Upper lobe of left lung (tissue), 6 donors: ENCODE data around the gene LRRC1. TPM values are rescaled to one million over a fixed set of nuclear protein-coding genes. Genes with fewer than 3 reads are reported as not detected.

Experiments
- ATAC-seq, 2 donors: fragments of 200-7000 bp; cut with Tn5 transposase; one replicate each; pipeline ENCODE4 v1.9.1; 2022; ENCODE audit warnings: mild to moderate bottlenecking in 2 of 2, moderate library complexity in 2 of 2; ENCODE audit not compliant: low FRiP score in 2 of 2
- DNase-seq, 2 donors: peaks; one replicate each; pipeline ENCODE4 v3.0.0-alpha.2; 2019 to 2020
- H3K27ac ChIP-seq, 4 donors: fragments of 200-600 bp; sonication (generic); one replicate each; pipeline ENCODE4 v1.5.1; 2016 to 2019
- H3K27me3 ChIP-seq, 4 donors: fragments of 200-600 bp; sonication (generic); one replicate each; pipeline ENCODE4 v1.5.1; 2017 to 2019
- H3K36me3 ChIP-seq, 4 donors: fragments of 200-600 bp; sonication (generic); one replicate each; pipeline ENCODE4 v1.5.1; 2016 to 2019
- H3K4me1 ChIP-seq, 4 donors: fragments of 200-600 bp; sonication (generic); one replicate each; pipeline ENCODE4 v1.5.1; 2018 to 2019
- H3K4me3 ChIP-seq, 4 donors: fragments of 200-600 bp; sonication (generic); one replicate each; pipeline ENCODE4 v1.5.1; 2017 to 2019; ENCODE audit warnings: mild to moderate bottlenecking in 2 of 4, moderate library complexity in 1 of 4
- H3K9me3 ChIP-seq, 4 donors: fragments of 200-600 bp; sonication (generic); one replicate each; pipeline ENCODE4 v1.5.1; 2018 to 2019
- EP300 ChIP-seq, 4 donors: sonication (generic); formaldehyde crosslinking; IDR thresholded peaks; one replicate each; pipeline ENCODE4 v1.5.1; 2017; ENCODE audit warnings: antibody characterized with exemption in 4 of 4, control low read depth in 2 of 4
- POLR2A ChIP-seq, 4 donors: fragments of 450-650 bp; IDR thresholded peaks; one replicate each; pipeline ENCODE4 v1.5.1; 2016 to 2017; ENCODE audit warnings: antibody characterized with exemption in 4 of 4, mild to moderate bottlenecking in 2 of 4
- POLR2AphosphoS5 ChIP-seq, 2 donors: sonication (generic); formaldehyde crosslinking; IDR thresholded peaks; one replicate each; pipeline ENCODE4 v1.5.1; 2017; ENCODE audit warnings: antibody characterized with exemption in 2 of 2
- WGBS, 2 donors: methylation state at CpG; one replicate each; pipeline ENCODE4 v1.1.5; 2017 to 2018; 5-methylcytosine and 5-hydroxymethylcytosine counted together
- total RNA-seq, 6 donors: library from RNA; depleted of rRNA in 4 of 6; stranded (reverse); fragments of >200 nt in 4 of 6; gene quantifications; one replicate each; pipeline versions ENCODE4 v1.1.0 to v1.2.1, GENCODE V29; 2016 to 2021
- TF ChIP-seq, protein P1 (sequence below), 6 experiments: fragments of 450-650 bp in 4 of 6; fragments of 200-600 bp in 2 of 6; sonication (generic) in 2 of 6; IDR thresholded peaks; one replicate each; pipeline ENCODE4 v1.5.1; 2016 to 2019; ENCODE audit warnings: antibody characterized with exemption in 6 of 6
- donor health status: DM: no; HTN: no; CAD: no; lungs with moderate emphysema.
- donor health status: DM: no; HTN: yes; CAD: no; lungs with severe emphysema.

The LRRC1 gene
- total RNA-seq, 6 donors from 2014 or later: 10.9 to 31.5 (median 19.4) TPM

DNA sequence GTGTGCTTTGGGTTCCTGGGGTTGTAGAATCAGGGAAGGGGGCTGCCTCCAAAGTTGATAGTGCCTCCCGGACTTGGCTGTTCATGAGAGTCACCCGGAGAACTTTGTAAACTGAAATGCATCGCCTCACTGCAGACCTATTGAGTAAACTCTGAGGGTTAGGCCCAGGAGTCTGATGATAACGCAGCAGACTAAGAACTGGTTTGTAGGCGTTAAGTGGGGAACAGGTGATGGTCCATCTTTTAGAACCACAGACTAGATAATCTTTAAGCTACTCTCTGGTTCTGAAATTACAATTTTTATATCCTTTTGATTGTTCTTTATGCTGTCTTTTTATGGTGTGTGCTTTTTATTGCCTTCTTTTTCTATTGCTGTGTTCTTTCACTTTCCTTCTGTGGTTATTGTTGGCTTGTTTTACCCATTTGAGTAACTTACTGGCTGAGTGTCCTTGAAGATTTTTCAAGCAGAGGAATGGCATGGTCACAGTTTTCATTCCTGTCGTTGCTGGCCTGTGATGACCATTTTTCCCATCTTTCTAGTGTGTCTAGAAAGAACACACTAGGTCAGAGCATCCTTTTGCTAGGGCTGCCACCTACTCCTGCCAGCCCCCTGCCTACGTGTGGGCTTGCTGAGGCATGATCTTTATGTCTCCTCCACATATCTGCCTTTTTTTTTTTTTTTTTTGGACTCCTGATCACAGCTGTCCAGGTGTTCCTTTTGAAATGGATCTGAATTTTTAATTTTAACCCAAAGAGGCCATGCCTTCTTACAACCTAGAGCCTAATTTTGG, 30.9 kb downstream of the LRRC1 start:
- no peaks in the 10 kb centered on the region for H3K4me1 ChIP-seq
- no peak overlapping the region for H3K27ac ChIP-seq
- ATAC-seq (no peak), DNase-seq (no peak)
- TF ChIP-seq, protein P1, sequence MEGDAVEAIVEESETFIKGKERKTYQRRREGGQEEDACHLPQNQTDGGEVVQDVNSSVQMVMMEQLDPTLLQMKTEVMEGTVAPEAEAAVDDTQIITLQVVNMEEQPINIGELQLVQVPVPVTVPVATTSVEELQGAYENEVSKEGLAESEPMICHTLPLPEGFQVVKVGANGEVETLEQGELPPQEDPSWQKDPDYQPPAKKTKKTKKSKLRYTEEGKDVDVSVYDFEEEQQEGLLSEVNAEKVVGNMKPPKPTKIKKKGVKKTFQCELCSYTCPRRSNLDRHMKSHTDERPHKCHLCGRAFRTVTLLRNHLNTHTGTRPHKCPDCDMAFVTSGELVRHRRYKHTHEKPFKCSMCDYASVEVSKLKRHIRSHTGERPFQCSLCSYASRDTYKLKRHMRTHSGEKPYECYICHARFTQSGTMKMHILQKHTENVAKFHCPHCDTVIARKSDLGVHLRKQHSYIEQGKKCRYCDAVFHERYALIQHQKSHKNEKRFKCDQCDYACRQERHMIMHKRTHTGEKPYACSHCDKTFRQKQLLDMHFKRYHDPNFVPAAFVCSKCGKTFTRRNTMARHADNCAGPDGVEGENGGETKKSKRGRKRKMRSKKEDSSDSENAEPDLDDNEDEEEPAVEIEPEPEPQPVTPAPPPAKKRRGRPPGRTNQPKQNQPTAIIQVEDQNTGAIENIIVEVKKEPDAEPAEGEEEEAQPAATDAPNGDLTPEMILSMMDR (IDR thresholded peaks at IDR 0.05): no peak
- TF ChIP-seq EP300 (IDR thresholded peaks at IDR 0.05) (no peak), POLR2AphosphoS5 (IDR thresholded peaks at IDR 0.05) (no peak), POLR2A (IDR thresholded peaks at IDR 0.05) (no peak)
- no peaks in the 10 kb centered on the region for H3K27me3 ChIP-seq
- 87 to 88% methylated on average over 7 of the region's 7 CpGs for WGBS, 2 donors
- H3K4me3 ChIP-seq: no peak overlapping the region
- no peaks in the 10 kb centered on the region for H3K9me3 ChIP-seq
- no peaks in the 10 kb centered on the region for H3K36me3 ChIP-seq

DNA sequence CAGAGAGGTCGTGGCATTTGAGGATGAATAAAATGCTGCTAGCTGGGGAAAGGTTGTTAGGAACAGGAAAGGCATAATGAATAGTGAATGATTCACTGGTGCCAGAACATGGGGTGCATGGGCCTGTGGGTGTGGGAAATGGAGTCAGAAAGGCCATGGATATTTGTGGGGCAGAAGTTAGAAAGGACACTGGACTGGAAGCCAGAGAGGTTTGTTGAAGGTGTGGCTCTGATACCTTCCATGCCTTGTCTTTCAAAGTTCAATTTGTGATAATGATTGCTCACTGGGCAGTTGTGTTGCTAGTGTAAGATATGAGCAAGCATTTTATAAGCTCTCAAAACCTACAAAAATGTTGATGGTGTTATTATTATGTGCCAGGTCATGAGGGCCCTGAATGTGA, 32.7 kb downstream of the LRRC1 start:
- 93 to 100% methylated on average over 1 of the region's 1 CpG for WGBS, 2 donors
- Histone ChIP-seq H3K36me3 (no peaks in the 10 kb centered on the region), H3K9me3 (no peaks in the 10 kb centered on the region), H3K4me3 (no peak overlapping the region), H3K27ac (no peak overlapping the region), H3K27me3 (no peaks in the 10 kb centered on the region), H3K4me1 (no peaks in the 10 kb centered on the region)
- no peak for DNase-seq
- no peak for ATAC-seq
- TF ChIP-seq POLR2AphosphoS5 (IDR thresholded peaks at IDR 0.05) (no peak), EP300 (IDR thresholded peaks at IDR 0.05) (no peak), POLR2A (IDR thresholded peaks at IDR 0.05) (no peak)
- TF ChIP-seq, protein P1 (IDR thresholded peaks at IDR 0.05): no peak

DNA sequence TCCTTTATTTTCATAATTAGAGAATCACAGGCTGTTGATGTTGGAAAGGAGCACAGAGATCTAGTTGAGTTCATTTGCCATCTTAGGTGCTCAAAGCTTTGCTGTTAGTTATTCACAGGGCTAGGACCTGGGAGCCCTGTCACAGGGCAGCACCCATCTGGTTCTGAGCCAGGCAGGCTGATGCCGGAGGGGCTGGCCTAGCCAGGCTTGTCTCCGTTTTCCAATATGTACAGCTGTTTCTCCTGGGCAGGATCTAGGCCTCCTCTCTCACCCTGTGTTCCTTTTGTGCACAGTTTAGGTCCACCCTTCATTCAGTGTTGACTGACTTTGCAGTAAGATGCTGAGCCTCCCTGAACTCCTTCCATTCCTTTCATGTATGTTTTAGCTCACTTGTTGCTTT, 33.4 kb downstream of the LRRC1 start:
- no peak for ATAC-seq
- TF ChIP-seq POLR2A (IDR thresholded peaks at IDR 0.05) (no peak), POLR2AphosphoS5 (IDR thresholded peaks at IDR 0.05) (no peak), EP300 (IDR thresholded peaks at IDR 0.05) (no peak)
- TF ChIP-seq, protein P1 (IDR thresholded peaks at IDR 0.05): no peak
- H3K4me1 ChIP-seq: no peaks in the 10 kb centered on the region
- H3K4me3 ChIP-seq: no peak overlapping the region
- no peak overlapping the region for H3K27ac ChIP-seq
- no peaks in the 10 kb centered on the region for H3K27me3 ChIP-seq
- H3K36me3 ChIP-seq: no peaks in the 10 kb centered on the region
- peak in 1 of 2 donors; percentile 32 for DNase-seq
- no peaks in the 10 kb centered on the region for H3K9me3 ChIP-seq
- WGBS, 2 donors: 80 to 92% methylated on average over 2 of the region's 2 CpGs

DNA sequence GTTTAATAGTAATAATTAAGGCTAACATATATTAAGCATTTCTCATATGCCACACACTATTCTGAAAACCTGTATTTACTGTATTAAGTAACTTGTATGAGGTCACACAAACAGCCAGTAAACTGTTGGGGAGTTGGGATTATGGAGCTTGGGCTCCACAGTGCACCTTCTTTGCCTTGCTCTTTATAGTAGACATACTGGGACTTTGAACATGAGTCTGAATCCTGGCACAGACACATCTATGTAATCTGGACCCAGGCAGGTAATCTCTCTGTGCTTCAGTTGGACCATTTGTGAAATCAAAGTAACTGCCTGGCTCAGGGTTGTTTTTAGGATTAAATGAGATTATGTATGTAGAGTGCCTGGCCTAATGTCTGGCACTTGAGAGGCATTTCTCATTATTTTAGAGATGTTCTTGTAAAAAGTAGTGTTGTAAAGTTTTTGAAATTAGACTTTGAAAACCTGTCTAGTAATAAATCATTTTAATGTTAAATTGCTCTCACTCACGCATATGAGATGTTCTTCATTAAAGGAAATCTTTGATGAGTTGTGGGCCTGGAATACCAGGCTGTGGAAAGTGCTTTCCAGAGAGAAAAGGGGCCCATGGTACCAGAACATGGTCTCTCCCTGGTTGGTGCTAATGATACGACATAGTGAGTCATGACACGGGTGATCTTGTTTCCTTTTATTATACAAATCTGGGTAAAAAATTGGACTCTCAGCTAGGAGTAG, 34.3 kb downstream of the LRRC1 start:
- H3K9me3 ChIP-seq: no peaks in the 10 kb centered on the region
- no peak overlapping the region for H3K4me3 ChIP-seq
- no peak for ATAC-seq
- no peak overlapping the region for H3K27ac ChIP-seq
- DNase-seq: no peak
- no peaks in the 10 kb centered on the region for H3K4me1 ChIP-seq
- H3K27me3 ChIP-seq: no peaks in the 10 kb centered on the region
- WGBS, 2 donors: 93 to 98% methylated on average over 3 of the region's 3 CpGs
- TF ChIP-seq, protein P1 (IDR thresholded peaks at IDR 0.05): no peak
- TF ChIP-seq POLR2A (IDR thresholded peaks at IDR 0.05) (no peak), POLR2AphosphoS5 (IDR thresholded peaks at IDR 0.05) (no peak), EP300 (IDR thresholded peaks at IDR 0.05) (no peak)
- no peaks in the 10 kb centered on the region for H3K36me3 ChIP-seq
